K562 (cell line): ENCODE data around the gene VPS4A. TPM values are rescaled to one million over a fixed set of nuclear protein-coding genes. Genes with fewer than 3 reads are reported as not detected.

Experiments used
- ATAC-seq: fragments of 200-7000 bp; cut with Tn5 transposase; 3 replicates; pipeline ENCODE4 v1.9.1; 2020; ENCODE audit warnings: moderate library complexity
- BruUV-seq: library from RNA; stranded (reverse); fragments of 400-500 nt; replicated peaks from 2 replicates; lab custom pipeline; 2021; lab: Mats Ljungman, UMichigan
- CTCF ChIA-PET: fragments of 300-600 bp; formaldehyde crosslinking; extraction: SDS; loops from one replicate; lab custom pipeline; 2021; ENCODE audit warnings: low intra/inter-chr PET ratio; lab: Yijun Ruan, JAX
- POLR2A ChIA-PET: fragments of 300-600, 350-650 bp; sonication (Branson Sonifier 250); formaldehyde crosslinking; extraction: SDS; loops from one replicate; lab custom pipeline; 2021; ENCODE audit warnings: antibody characterized with exemption, inconsistent platforms; lab: Yijun Ruan, JAX
- DNase-seq, 4 experiments: peaks; one replicate each; pipeline versions ENCODE4 v3.0.0 to v3.0.0-alpha.2; 2011 to 2018; ENCODE audit warnings: low spot score in 3 of 4, mixed read lengths in 3 of 4; ENCODE audit errors: extremely low read depth in 1 of 4
- FAIRE-seq: peaks from 2 replicates; lab custom pipeline; 2011; peaks lifted over from hg19 to GRCh38; lab: Jason Lieb, UNC
- H2AFZ ChIP-seq: 2 replicates; pipeline ENCODE4 v1.6.0; 2011; ENCODE audit warnings: low read depth, low read length, control low read depth, inconsistent platforms
- H3K27ac ChIP-seq: fragments of 200-600 bp; 3 replicates; pipeline ENCODE4 v1.8.0; 2011; ENCODE audit warnings: low read depth, mild to moderate bottlenecking, control low read depth, inconsistent platforms, low read length, moderate library complexity, mixed read lengths; ENCODE audit errors: extremely low read depth
- H3K27me3 ChIP-seq, 2 experiments: fragments of 300-600 bp in 1 of 2; 2 replicates in 1 of 2; 3 replicates in 1 of 2; pipeline versions ENCODE4 v1.6.0 to v1.8.0; 2011; ENCODE audit warnings: inconsistent platforms in 2 of 2, low read length in 2 of 2, mild to moderate bottlenecking in 1 of 2, mixed read lengths in 1 of 2, moderate library complexity in 1 of 2; ENCODE audit not compliant: control insufficient read depth in 2 of 2, insufficient read depth in 2 of 2
- H3K36me3 ChIP-seq: fragments of 300-600 bp; 3 replicates; pipeline ENCODE4 v1.8.0; 2011; ENCODE audit warnings: mild to moderate bottlenecking, low read length, inconsistent platforms; ENCODE audit not compliant: control insufficient read depth, insufficient read depth
- H3K4me1 ChIP-seq, 2 experiments: fragments of 200-600 bp in 1 of 2; replicated peaks in 1 of 2; 2 replicates in 1 of 2; 3 replicates in 1 of 2; pipeline versions ENCODE4 v1.5.1 to v1.8.0; 2011; ENCODE audit warnings: inconsistent platforms in 2 of 2, low read length in 2 of 2, mild to moderate bottlenecking in 1 of 2, mixed read lengths in 1 of 2, moderate library complexity in 1 of 2; ENCODE audit not compliant: control insufficient read depth in 2 of 2, insufficient read depth in 2 of 2
- H3K4me2 ChIP-seq: 2 replicates; pipeline ENCODE4 v1.6.1; 2011; ENCODE audit warnings: low read length, control low read depth, inconsistent platforms, mixed read lengths; ENCODE audit not compliant: insufficient read depth
- H3K4me3 ChIP-seq: fragments of 200-600 bp; sonication (generic), shearing (Covaris generic); 2 replicates; pipeline ENCODE4 v1.5.1; 2016; ENCODE audit warnings: control low read depth, inconsistent platforms
- H3K79me2 ChIP-seq: fragments of 200-600 bp; 3 replicates; pipeline ENCODE4 v1.8.0; 2011; ENCODE audit warnings: low read length, inconsistent platforms; ENCODE audit not compliant: control insufficient read depth, insufficient read depth
- H3K9ac ChIP-seq, 2 experiments: 2 replicates each; pipeline versions ENCODE4 v1.6.0 to v1.6.1; 2011; ENCODE audit warnings: low read depth in 2 of 2, low read length in 2 of 2, control low read depth in 1 of 2, inconsistent platforms in 1 of 2, mild to moderate bottlenecking in 1 of 2, mixed read lengths in 1 of 2; ENCODE audit not compliant: insufficient read depth in 1 of 2
- H3K9me1 ChIP-seq: one replicate; pipeline ENCODE4 v1.6.0; 2011; ENCODE audit warnings: inconsistent platforms, mild to moderate bottlenecking, low read length, moderate library complexity; ENCODE audit not compliant: control insufficient read depth, insufficient read depth
- H3K9me3 ChIP-seq: replicated peaks from 2 replicates; pipeline ENCODE4 v1.5.1; 2011; ENCODE audit warnings: low read depth, low read length, inconsistent platforms; ENCODE audit not compliant: control insufficient read depth, insufficient read depth
- H4K20me1 ChIP-seq: replicated peaks from 2 replicates; pipeline ENCODE4 v1.6.1; 2011; ENCODE audit warnings: low read length, inconsistent platforms, mixed read lengths; ENCODE audit not compliant: control insufficient read depth, insufficient read depth
- BCOR ChIP-seq: fragments of 450-650 bp; IDR thresholded peaks from 2 replicates; pipeline ENCODE4 v1.6.1; 2016
- BRD4 ChIP-seq: fragments of 200-600 bp; sonication (generic); IDR thresholded peaks from 2 replicates; pipeline ENCODE4 v1.6.1; 2017; ENCODE audit warnings: inconsistent platforms
- CBFA2T3 ChIP-seq: fragments of 450-650 bp; IDR thresholded peaks from 2 replicates; pipeline ENCODE4 v1.6.1; 2017
- KLF13 ChIP-seq: fragments of 450-650 bp; IDR thresholded peaks from 2 replicates; pipeline ENCODE4 v1.6.1; 2016; ENCODE audit warnings: missing genetic modification characterization, low read depth, mild to moderate bottlenecking, missing compliant biosample characterization, moderate library complexity, borderline replicate concordance
- POLR2A ChIP-seq: fragments of 450-650 bp; conservative IDR thresholded peaks from 2 replicates; pipeline ENCODE4 v1.6.1; 2016
- POLR2AphosphoS5 ChIP-seq: IDR thresholded peaks from 2 replicates; pipeline ENCODE4 v1.6.1; 2011; ENCODE audit warnings: mild to moderate bottlenecking, low read depth, low read length, moderate library complexity; ENCODE audit not compliant: control insufficient read depth, insufficient read depth
- SMAD3 ChIP-seq: fragments of 450-650 bp; formaldehyde crosslinking; conservative IDR thresholded peaks from 2 replicates; pipeline ENCODE4 v1.4.0; 2020; ENCODE audit warnings: mild to moderate bottlenecking
- ZC3H4 ChIP-seq: sonication (generic); formaldehyde crosslinking; IDR thresholded peaks from 2 replicates; pipeline ENCODE4 v1.9.0; 2021; ENCODE audit warnings: missing genetic modification reagents, borderline replicate concordance
- ZNF121 ChIP-seq: sonication (generic); formaldehyde crosslinking; conservative IDR thresholded peaks from 2 replicates; pipeline ENCODE4 v1.8.0; 2022; ENCODE audit warnings: missing genetic modification reagents
- ZNF316 ChIP-seq: fragments of 450-650 bp; IDR thresholded peaks from 2 replicates; pipeline ENCODE4 v1.6.1; 2016
- ZNF507 ChIP-seq: conservative IDR thresholded peaks from 2 replicates; pipeline ENCODE4 v1.6.1; 2017; ENCODE audit warnings: missing genetic modification characterization, missing compliant biosample characterization
- ZNF644 ChIP-seq: fragments of 200-800 bp; sonication (Bioruptor generic); IDR thresholded peaks from 2 replicates; pipeline ENCODE4 v1.6.1; 2016; ENCODE audit warnings: low read depth, missing genetic modification characterization, missing compliant biosample characterization
- WGBS: fragments of 100-300 bp; shearing (Covaris generic); methylation state at CpG from one replicate; pipeline ENCODE4 v1.1.6; 2016; ENCODE audit warnings: low coverage, mixed read lengths; ENCODE audit not compliant: insufficient coverage; ENCODE audit errors: missing lambda C conversion rate; 5-methylcytosine and 5-hydroxymethylcytosine counted together
- in situ Hi-C: fragments of 300-500 bp; cut with MboI; formaldehyde crosslinking; loops from 4 replicates; pipeline ENCODE4 v1.15.0; 2018; ENCODE audit warnings: inconsistent platforms, mixed read lengths
- intact Hi-C: fragments of 100-400 bp; cut with micrococcal nuclease; formaldehyde crosslinking; loops from 2 replicates; pipeline ENCODE4 v1.14.2; 2022
- polyA plus RNA-seq, 8 experiments: library from polyadenylated mRNA; depleted of rRNA in 4 of 8; stranded (reverse) in 5 of 8; unstranded in 3 of 8; fragments of >200 nt; fragmentation: Nextera tagmentation in 2 of 8; fragmentation: Illumina TruSeq in 1 of 8; extraction: Ambion mirVana in 2 of 8; extraction: Trizol in 1 of 8; gene quantifications; 2 replicates each; pipeline versions ENCODE4 v1.2.1 to v1.2.3, GENCODE V29; 2011 to 2014; ENCODE audit warnings: inconsistent platforms in 1 of 8, missing spikeins in 1 of 8
- total RNA-seq, 7 experiments: library from RNA; depleted of rRNA in 6 of 7; stranded (reverse); fragments of >200 nt in 6 of 7; fragmentation: Illumina TruSeq in 2 of 7; extraction: Trizol in 2 of 7; gene quantifications; 2 replicates each; pipeline versions ENCODE4 v1.2.1 to v1.2.3, GENCODE V29; 2011 to 2021; ENCODE audit warnings: low replicate concordance in 1 of 7
- TF ChIP-seq, protein P1 (sequence below): fragments of 450-650 bp; formaldehyde crosslinking; IDR thresholded peaks from 2 replicates; pipeline ENCODE4 v1.4.0; 2020; ENCODE audit warnings: mild to moderate bottlenecking

Gene VPS4A
- total and polyA plus RNA-seq, 9 of the 15 experiments (the other 6 are each of a cell fraction or from before 2014, with no cell fraction given) = 7.6 to 45.4 (median 29.9) TPM

DNA sequence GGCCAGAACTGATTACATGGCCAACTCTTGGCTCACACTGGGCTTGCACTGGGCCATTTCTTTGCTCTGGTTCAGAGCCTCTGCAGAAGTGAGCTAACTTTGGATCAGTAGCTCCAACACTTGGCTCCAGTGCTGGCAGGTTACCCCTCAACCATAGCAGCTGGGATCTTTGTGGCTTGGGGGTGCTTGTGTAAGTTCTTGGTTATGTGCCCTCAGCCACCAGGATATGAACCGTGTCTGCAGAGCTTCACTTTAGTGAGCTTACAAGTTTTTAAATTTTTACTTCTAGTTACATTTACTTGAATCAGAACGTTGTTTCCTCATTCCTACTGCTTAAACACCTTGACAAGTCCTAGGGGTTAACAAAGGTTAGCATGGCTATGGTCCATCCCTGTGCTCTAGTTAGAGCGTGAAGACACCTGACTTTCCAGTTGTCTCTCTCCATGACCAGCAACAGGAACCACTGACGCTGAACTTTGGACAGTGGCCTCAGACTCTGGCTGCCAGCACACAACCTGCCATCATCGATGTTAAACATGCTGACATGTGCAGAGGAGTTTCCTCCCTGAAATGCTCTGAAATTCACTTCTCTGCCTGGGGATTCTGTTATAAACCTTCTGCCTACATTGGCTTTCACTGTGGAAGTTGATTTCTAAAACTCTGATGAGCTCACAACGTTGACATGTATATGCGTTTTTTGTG lies 15.2 kb downstream of the VPS4A start:
- Histone ChIP-seq H3K9ac (no peak overlapping the region; a peak in 1 of 4 replicates), H3K4me3 (no peak overlapping the region; the same call in 1 of the 2 replicates), H3K4me1 (peaks cover 23 to 66% of the 10 kb centered on the region in 2 experiments; a peak in 4 of 5 replicates), H3K4me2 (peak overlapping the region; percentile 53), H2AFZ (no peak overlapping the region), H3K79me2 (peaks cover 91% of the 10 kb centered on the region)
- CTCF ChIA-PET = no interaction called here
- DNase-seq = no peak
- intact Hi-C loops = no loop called here
- WGBS = 52% methylated on average over 7 of the region's 7 CpGs
- TF ChIP-seq POLR2A = 0 out of 2 replicates have a peak, but pooled peaks have one; percentile 46
- no peak for TF ChIP-seq CBFA2T3
- TF ChIP-seq, all 486 proteins: peak for 1
- FAIRE-seq (peak; percentile 77), ATAC-seq (no peak)
- Histone ChIP-seq H3K27ac (no peak overlapping the region), H3K27me3 (no peaks in the 10 kb centered on the region), H4K20me1 (peaks cover 40% of the 10 kb centered on the region), H3K9me3 (no peaks in the 10 kb centered on the region), H3K36me3 (peaks cover 79% of the 10 kb centered on the region), H3K9me1 (no peaks in the 10 kb centered on the region)
- POLR2A ChIA-PET = interaction anchor here (0.7 to 5.1 kb wide), 6 partner anchors 10 to 767 kb away, joined by 3 to 51 read pairs (median 4); partner anchors contain the start of genes COG8 and NIP7
- in situ Hi-C loops = no loop called here
- BruUV-seq = no TSS peak

GRCh38 chr16:69327585-69328310 lies 16.6 kb downstream of the VPS4A start:
- Histone ChIP-seq H2AFZ (no peak overlapping the region), H3K36me3 (peaks cover 78% of the 10 kb centered on the region), H3K4me1 (peaks cover 21 to 69% of the 10 kb centered on the region in 2 experiments; a peak in 4 of 5 replicates), H3K4me2 (peak overlapping the region; percentile 89), H4K20me1 (peaks cover 33% of the 10 kb centered on the region), H3K27me3 (no peaks in the 10 kb centered on the region), H3K9ac (peak overlapping the region; percentile 85 to 97; a peak in 2 of 4 replicates), H3K27ac (peak overlapping the region; percentile 47; the same call in 2 of the 3 replicates), H3K9me3 (no peaks in the 10 kb centered on the region), H3K9me1 (no peaks in the 10 kb centered on the region), H3K4me3 (peak overlapping the region; percentile 88), H3K79me2 (peaks cover 84% of the 10 kb centered on the region)
- WGBS = 54% methylated on average over 12 of the region's 14 CpGs
- ATAC-seq (no peak), FAIRE-seq (peak; percentile 58), DNase-seq (no peak)
- ChIA-PET POLR2A (interaction anchor here (0.6 to 5.1 kb wide), 4 partner anchors 11 to 55 kb away, joined by 3 to 51 read pairs (median 18); partner anchors contain the start of genes COG8 and NIP7), CTCF (no interaction called here)
- no TSS peak for BruUV-seq
- intact Hi-C loops (no loop called here), in situ Hi-C loops (no loop called here)
- no peak for TF ChIP-seq ZNF507
- TF ChIP-seq SMAD3 = no peak
- no peak for TF ChIP-seq ZNF644 (tag)
- TF ChIP-seq POLR2AphosphoS5 = 0 out of 2 replicates have a peak, but pooled peaks have one; percentile 1
- peak; percentile 49; the same call in 1 of the 2 replicates for TF ChIP-seq BCOR
- peak; percentile 21; the same call in 1 of the 2 replicates for TF ChIP-seq ZNF316
- TF ChIP-seq, protein P1, sequence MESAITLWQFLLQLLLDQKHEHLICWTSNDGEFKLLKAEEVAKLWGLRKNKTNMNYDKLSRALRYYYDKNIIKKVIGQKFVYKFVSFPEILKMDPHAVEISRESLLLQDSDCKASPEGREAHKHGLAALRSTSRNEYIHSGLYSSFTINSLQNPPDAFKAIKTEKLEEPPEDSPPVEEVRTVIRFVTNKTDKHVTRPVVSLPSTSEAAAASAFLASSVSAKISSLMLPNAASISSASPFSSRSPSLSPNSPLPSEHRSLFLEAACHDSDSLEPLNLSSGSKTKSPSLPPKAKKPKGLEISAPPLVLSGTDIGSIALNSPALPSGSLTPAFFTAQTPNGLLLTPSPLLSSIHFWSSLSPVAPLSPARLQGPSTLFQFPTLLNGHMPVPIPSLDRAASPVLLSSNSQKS (CRISPR knock-in tag) = no peak
- TF ChIP-seq BRD4 = no peak
- no peak for TF ChIP-seq ZC3H4
- no peak for TF ChIP-seq KLF13 (tag)
- peak; percentile 78 for TF ChIP-seq ZNF121
